ENCODE measurements around the gene KDM8.
"Not testable (repeated sequence)": the region's sequence is repeated elsewhere in the genome, so short reads cannot be mapped to it uniquely, and the experiment has no call there.

KDM8 gene

GRCh38 chr16:27197004-27197403 is 6.3 kb upstream of the KDM8 start:
- TF ChIP-seq CTCF (IDR thresholded peaks at IDR 0.05; ENCODE audit: control insufficient read depth, insufficient read depth, low read depth, low read length, missing control alignments), result no peak
- no peak for DNase-seq (ENCODE audit: low read depth)

DNA sequence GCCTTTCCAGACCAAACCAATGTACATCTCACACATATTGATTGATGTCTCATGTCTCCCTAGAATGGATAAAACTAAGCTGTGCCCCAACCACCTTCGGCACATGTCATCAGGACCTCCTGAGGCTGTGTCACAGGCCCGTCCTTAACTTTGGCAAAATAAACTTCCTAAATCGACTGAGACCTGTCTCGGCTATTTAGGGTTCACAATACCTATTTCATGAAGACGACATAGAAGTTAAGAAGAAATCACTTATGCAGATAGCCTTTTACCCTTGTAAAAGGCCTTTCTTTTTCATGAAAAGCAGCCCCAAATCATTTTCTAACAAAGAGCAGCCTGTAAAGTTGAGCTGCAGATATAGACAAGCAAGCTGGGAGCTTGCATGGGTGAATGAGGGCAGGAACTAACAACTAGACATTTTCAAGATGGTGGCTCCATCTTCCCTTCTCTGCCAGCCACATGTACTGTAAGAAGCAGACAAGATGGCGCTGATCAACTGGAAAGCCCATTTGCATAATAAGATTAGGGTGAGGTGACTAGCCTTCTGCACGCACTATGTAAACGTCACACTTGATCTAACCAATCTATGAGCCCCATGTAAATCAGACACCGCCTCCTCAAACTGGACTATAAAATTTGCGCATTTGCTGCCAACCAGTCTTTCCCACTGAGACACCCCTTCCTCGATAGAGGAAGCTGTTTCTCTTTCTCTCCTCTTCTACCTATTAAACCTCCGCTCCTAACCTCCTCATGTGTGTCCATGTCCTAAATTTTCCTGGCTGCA is 4.7 kb upstream of the KDM8 start:
- no peak for DNase-seq (ENCODE audit: low read depth)
- TF ChIP-seq CTCF (IDR thresholded peaks at IDR 0.05; ENCODE audit: control insufficient read depth, insufficient read depth, low read depth, low read length, missing control alignments), result no peak
- H3K4me3 ChIP-seq (ENCODE audit: control insufficient read depth, low read depth, low read length), result no peak overlapping the region

More at GRCh38 chr16:27197004-27197403, 6.3 kb upstream of the KDM8 start:
- no peak overlapping the region for H3K4me3 ChIP-seq (ENCODE audit: control insufficient read depth, low read depth, low read length)

DNA sequence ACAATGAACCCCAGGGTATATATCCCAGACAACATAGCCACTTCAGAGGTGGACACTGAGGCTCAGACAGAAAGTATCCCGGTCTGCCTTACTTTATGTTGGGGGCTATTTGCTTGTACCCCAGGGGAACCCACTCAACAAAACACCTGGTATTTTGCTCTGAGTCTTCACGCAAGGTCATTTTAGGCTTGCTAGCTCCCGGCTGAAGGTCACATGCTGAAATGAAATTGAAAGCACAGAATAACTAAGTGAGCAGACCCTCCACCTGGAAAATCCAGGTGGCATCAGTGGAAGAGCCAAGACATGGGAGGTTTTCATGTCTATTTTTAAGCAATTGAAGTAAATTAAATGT is 4.1 kb upstream of the KDM8 start:
- no peak for TF ChIP-seq CTCF (IDR thresholded peaks at IDR 0.05; ENCODE audit: control insufficient read depth, insufficient read depth, low read depth, low read length, missing control alignments)
- no peak for DNase-seq (ENCODE audit: low read depth)
- no peak overlapping the region for H3K4me3 ChIP-seq (ENCODE audit: control insufficient read depth, low read depth, low read length)

DNA sequence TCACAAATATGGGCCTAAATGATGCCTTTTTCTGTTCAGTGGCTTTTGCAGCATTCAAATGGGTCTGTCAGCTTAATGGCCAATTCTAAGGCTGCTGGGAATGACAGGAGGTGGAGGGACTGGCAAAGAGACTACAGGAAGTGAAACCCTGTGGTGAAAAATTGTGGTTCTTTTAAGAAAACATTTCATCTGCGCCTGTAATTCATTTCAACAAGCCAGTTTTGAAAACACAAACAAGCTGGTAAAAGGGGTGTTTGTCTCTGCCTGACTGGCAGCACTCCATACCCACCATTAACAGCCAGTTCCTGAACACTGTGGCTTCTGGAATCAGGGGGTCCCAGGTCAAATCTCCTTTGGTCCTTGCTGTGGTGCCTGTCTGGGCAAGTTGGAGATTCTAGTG is 3.6 kb upstream of the KDM8 start:
- DNase-seq (ENCODE audit: low read depth), result no peak
- H3K4me3 ChIP-seq (ENCODE audit: control insufficient read depth, low read depth, low read length), result no peak overlapping the region
- TF ChIP-seq CTCF (IDR thresholded peaks at IDR 0.05; ENCODE audit: control insufficient read depth, insufficient read depth, low read depth, low read length, missing control alignments), result no peak

DNA sequence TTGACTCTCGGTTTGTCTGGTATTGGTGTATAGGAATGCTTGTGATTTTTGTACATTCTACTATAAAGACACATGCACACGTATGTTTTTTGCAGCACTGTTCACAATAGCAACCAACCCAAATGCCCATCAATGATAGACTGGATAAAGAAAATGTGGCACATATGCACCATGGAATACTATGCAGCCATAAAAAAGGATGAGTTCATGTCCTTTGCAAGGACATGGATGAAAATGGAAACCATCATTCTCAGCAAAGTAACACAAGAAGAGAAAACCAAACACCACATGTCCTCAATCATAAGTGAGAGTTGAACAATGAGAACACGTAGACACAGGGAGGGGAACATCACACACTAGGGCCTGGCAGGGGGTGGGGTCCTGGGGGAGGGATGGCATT is 2.4 kb upstream of the KDM8 start:
- not testable (repeated sequence) for DNase-seq (ENCODE audit: low read depth); H3K4me3 ChIP-seq (ENCODE audit: control insufficient read depth, low read depth, low read length)

DNA sequence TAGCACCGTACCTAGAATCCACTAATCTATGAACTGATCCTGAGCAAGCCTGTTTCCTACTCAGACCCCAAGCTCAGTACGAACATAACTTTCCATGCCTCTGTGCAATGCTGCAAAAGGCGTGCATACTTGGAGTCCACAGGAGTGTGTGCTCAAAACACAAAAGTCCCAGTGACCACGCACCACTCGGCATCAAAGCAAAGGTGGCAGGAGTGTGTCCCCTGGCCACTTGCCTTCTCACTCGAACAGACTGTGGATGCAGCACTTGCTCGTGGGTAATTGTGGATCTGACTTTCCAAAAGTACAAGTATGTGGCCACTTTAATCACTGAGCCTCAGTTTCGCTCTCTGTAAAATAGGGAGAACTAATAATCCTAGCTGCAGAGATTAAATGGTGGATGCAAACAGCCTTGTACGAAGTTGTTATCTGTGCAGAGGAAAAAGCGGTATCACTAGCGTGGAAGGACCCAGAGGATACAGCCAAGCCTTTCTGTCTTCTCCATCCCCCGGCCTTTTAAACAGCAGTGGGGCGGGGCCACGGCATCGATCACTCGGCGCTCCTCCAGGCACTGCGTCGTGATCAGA is 311 bp upstream of the KDM8 start:
- TF ChIP-seq CTCF (IDR thresholded peaks at IDR 0.05; ENCODE audit: control insufficient read depth, insufficient read depth, low read depth, low read length, missing control alignments), result no peak
- peak overlapping the region; percentile 87 for H3K4me3 ChIP-seq (ENCODE audit: control insufficient read depth, low read depth, low read length)
- peak; percentile 82 for DNase-seq (ENCODE audit: low read depth)

DNA sequence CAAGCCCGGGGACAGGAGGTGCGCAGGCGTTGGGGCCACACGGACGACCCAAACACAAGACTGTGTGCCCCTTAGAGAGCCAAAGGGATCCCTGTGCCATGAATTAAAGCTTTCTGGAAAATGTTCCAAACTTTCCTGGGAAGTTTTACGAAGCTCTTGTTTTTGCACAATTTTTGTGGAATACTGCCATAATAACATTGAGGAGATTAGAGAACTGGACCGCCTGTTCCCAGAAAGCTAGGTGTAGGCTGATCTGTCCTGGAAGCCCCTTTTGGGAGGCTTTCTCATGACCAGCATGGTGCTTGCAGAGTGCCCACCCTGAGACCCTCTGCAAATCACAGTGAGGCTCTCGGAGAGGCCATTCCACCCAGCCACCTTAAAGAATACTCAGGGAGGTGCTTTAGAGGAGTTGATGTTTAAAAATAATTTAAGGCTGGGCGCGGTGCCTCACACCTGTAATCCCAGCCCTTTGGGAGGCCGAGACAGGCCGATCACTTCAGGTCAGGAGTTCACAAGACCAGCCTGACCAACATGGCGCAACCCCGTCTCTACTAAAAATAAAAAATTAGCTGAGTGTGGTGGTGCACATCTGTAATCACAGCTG is 1.1 kb downstream of the KDM8 start:
- no peak for TF ChIP-seq CTCF (IDR thresholded peaks at IDR 0.05; ENCODE audit: control insufficient read depth, insufficient read depth, low read depth, low read length, missing control alignments)
- DNase-seq (ENCODE audit: low read depth), result no peak
- H3K4me3 ChIP-seq (ENCODE audit: control insufficient read depth, low read depth, low read length), result peak overlapping the region; percentile 87
